SIG-M5 treated with dmso at 0.1 percent for 504 hours (cell line): Measurements from ENCODE around the gene CKM.

Experiments
- DNase-seq: peaks from one replicate; lab custom pipeline; 2025; ENCODE audit not compliant: unreplicated experiment; lab: John Stamatoyannopoulos, UW

Gene CKM

GRCh38 chr19:45322744-45323281 is at the start of gene CKM:
Gene CKM, minus strand, starts transcription at chr19:45322875. Its CDS starts 3,162 bp downstream, at chr19:45319713.
- no peak for DNase-seq

GRCh38 chr19:45370410-45371204 is 47.9 kb upstream of the CKM start, which contains the start of gene ERCC2:
Gene ERCC2, minus strand, starts transcription at chr19:45370573. Its CDS starts 33 bp downstream, at chr19:45370540.
- peak; percentile 95 for DNase-seq

GRCh38 chr19:45368737-45369340 is 46.2 kb upstream of the CKM start:
- DNase-seq: no peak

GRCh38 chr19:45368127-45368526 is 45.5 kb upstream of the CKM start:
- DNase-seq: no peak

- no peak for DNase-seq
Observed at GRCh38 chr19:45364696-45365095, 42.0 kb upstream of the CKM start.

- DNase-seq: no peak
Observed at GRCh38 chr19:45363861-45364459, 41.3 kb upstream of the CKM start.

- no peak for DNase-seq
Observed at GRCh38 chr19:45362291-45362690, 39.6 kb upstream of the CKM start.

GRCh38 chr19:45361608-45362007 is 38.9 kb upstream of the CKM start:
- DNase-seq: no peak

- DNase-seq: no peak
Observed at GRCh38 chr19:45358213-45358792, 35.6 kb upstream of the CKM start.

- DNase-seq: no peak
Observed at GRCh38 chr19:45357445-45357783, 34.7 kb upstream of the CKM start.

GRCh38 chr19:45356760-45357444 is 34.2 kb upstream of the CKM start:
- DNase-seq: no peak

GRCh38 chr19:45355910-45356309 is 33.2 kb upstream of the CKM start:
- DNase-seq: no peak

GRCh38 chr19:45355402-45355801 is 32.7 kb upstream of the CKM start:
- no peak for DNase-seq

- DNase-seq: no peak
Observed at GRCh38 chr19:45354241-45354842, 31.7 kb upstream of the CKM start.

GRCh38 chr19:45352914-45353796 is 30.5 kb upstream of the CKM start:
- no peak for DNase-seq

GRCh38 chr19:45352471-45352870 is 29.8 kb upstream of the CKM start:
- no peak for DNase-seq

GRCh38 chr19:45352062-45352461 is 29.4 kb upstream of the CKM start:
- DNase-seq: no peak

GRCh38 chr19:45351401-45351952 is 28.8 kb upstream of the CKM start:
- DNase-seq: no peak

- DNase-seq: no peak
Observed at GRCh38 chr19:45350477-45351058, 27.9 kb upstream of the CKM start.
